Activated naive CD4-positive, alpha-beta T cell treated with anti-CD3 and anti-CD28 coated beads for 36 hours (primary cell): Measurements from ENCODE around the gene AHSP. TPM values are rescaled to one million over a fixed set of nuclear protein-coding genes. Genes with fewer than 3 reads are reported as not detected.
A peak's percentile ranks its signal among the peaks of the same experiment; 100 is the strongest.
"Not testable (repeated sequence)": the region's sequence is repeated elsewhere in the genome, so short reads cannot be mapped to it uniquely, and the experiment has no call there.

Experiments
- CTCF ChIA-PET: fragments of 350-600 bp; sonication (Branson Sonifier 250); formaldehyde crosslinking; loops from one replicate; lab custom pipeline; 2021; ENCODE audit warnings: antibody characterized with exemption; lab: Charles Lee
- DNase-seq: peaks from one replicate; pipeline ENCODE4 v3.0.0-alpha.2; 2020
- H3K27ac Mint-ChIP-seq: one replicate; pipeline ENCODE4 v1.8.0; 2021; ENCODE audit warnings: mild to moderate bottlenecking, mixed read lengths
- H3K27me3 Mint-ChIP-seq: one replicate; pipeline ENCODE4 v1.8.0; 2021; ENCODE audit warnings: low read depth, mixed read lengths
- H3K36me3 Mint-ChIP-seq: one replicate; pipeline ENCODE4 v1.8.0; 2021; ENCODE audit warnings: low read depth, mixed read lengths
- H3K4me1 Mint-ChIP-seq: one replicate; pipeline ENCODE4 v1.8.0; 2021; ENCODE audit warnings: low read depth, mixed read lengths
- H3K4me3 Mint-ChIP-seq: one replicate; pipeline ENCODE4 v1.8.0; 2021; ENCODE audit warnings: mild to moderate bottlenecking, moderate library complexity, mixed read lengths
- H3K9me3 Mint-ChIP-seq: one replicate; pipeline ENCODE4 v1.8.0; 2021; ENCODE audit warnings: mixed read lengths
- intact Hi-C: fragments of 100-400 bp; cut with micrococcal nuclease; formaldehyde crosslinking; loops from one replicate; pipeline ENCODE4 v1.15.1; 2023
- total RNA-seq, 2 experiments: library from RNA; stranded (reverse); gene quantifications; one replicate each; pipeline ENCODE4 v1.2.3, GENCODE V29; 2021

AHSP gene
- total RNA-seq, 2 experiments from 2014 or later: not detected

DNA sequence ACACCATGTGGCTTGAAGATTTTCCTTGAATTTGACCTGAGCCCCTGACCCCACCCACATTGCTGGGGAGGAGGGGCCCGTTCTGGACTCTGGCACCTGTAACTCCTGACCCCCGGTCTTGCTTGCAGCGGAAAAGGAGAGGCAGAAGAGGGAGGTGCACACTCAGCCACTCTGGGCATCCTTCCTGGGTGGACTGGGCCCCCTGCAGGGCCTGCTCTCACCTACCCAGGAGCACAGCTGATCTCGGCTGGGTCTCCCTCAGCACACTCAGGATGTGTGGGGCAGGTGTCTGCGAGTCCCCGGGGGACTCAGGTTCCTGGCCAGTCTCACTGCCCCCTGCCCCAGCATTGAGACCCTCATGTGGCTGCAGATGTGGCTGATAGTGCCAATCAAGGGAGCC lies 3.9 kb upstream of the AHSP start:
- H3K9me3 Mint-ChIP-seq, DNase-seq, H3K36me3 Mint-ChIP-seq, H3K4me3 Mint-ChIP-seq, H3K27ac Mint-ChIP-seq, H3K27me3 Mint-ChIP-seq, intact Hi-C loops, CTCF ChIA-PET: not testable (repeated sequence)
- peaks cover 13% of the 10 kb centered on the region for H3K4me1 Mint-ChIP-seq

DNA sequence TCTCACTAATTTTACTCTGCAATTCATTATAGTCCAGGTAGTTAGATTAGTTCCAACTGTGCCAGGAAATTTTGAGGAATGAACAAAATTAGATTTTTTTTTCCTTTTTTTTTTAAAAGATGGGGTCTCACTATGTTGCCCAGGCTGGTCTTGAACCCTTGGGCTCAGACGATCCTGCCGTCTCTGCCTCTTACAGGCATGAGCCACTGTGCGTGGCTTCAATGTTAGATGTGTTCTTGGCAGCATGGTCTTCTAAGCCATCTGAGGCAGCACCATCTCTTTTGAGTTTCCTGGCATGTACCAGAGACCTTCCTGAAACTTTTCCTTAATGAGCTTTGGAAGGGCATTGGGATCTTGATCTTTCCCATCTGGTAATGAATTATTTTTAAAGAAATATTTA lies 2.6 kb upstream of the AHSP start:
- intact Hi-C loops: loop anchor here (5.0 kb wide), 1 partner anchor 342 kb away; no protein-coding TSS in a partner anchor
- CTCF ChIA-PET: no interaction called here
- H3K27me3 Mint-ChIP-seq: peaks cover 6% of the 10 kb centered on the region
- H3K9me3 Mint-ChIP-seq: no peaks in the 10 kb centered on the region
- H3K4me1 Mint-ChIP-seq: peaks cover 21% of the 10 kb centered on the region
- no peak for DNase-seq
- no peak overlapping the region for H3K27ac Mint-ChIP-seq
- H3K4me3 Mint-ChIP-seq: no peak overlapping the region
- H3K36me3 Mint-ChIP-seq: no peaks in the 10 kb centered on the region

DNA sequence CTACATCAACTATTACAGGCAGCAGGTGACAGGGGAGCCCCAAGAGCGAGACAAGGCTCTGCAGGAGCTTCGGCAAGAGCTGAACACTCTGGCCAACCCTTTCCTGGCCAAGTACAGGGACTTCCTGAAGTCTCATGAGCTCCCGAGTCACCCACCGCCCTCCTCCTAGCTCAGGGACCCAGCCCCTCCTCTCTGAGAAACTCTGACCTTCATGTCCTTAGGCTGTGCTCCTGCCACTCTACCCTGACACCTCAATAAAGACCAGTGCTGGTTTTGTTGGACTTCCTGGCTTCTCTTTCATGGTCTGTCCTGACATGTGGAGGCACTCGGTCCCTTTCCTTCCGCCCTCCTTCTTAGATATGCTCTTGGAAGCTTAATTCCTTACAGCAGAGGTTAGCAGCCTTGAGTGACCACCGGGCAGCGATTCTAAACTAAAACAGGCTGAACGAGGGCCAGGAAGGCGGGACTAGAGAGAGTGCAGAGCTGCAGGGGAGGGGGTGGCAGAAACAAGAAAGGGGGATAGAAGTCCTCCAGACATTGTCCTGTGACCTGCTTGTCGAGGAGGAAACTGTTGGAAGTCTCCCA lies 915 bp downstream of the AHSP start:
- DNase-seq: no peak
- intact Hi-C loops: loop anchor here (2.0 to 5.0 kb wide), 2 partner anchors 20 to 339 kb away; partner anchors contain the start of gene RUSF1
- CTCF ChIA-PET: no interaction called here
- peaks cover 8% of the 10 kb centered on the region for H3K27me3 Mint-ChIP-seq
- no peak overlapping the region for H3K27ac Mint-ChIP-seq
- peak overlapping the region; percentile 22 for H3K4me3 Mint-ChIP-seq
- H3K9me3 Mint-ChIP-seq: no peaks in the 10 kb centered on the region
- H3K4me1 Mint-ChIP-seq: peaks cover 21% of the 10 kb centered on the region
- H3K36me3 Mint-ChIP-seq: no peaks in the 10 kb centered on the region

- no peak overlapping the region for H3K27ac Mint-ChIP-seq
- intact Hi-C loops: loop anchor here (2.0 to 5.0 kb wide), 2 partner anchors 21 to 338 kb away; partner anchors contain the start of gene RUSF1
- peak overlapping the region; percentile 22 for H3K4me3 Mint-ChIP-seq
- H3K4me1 Mint-ChIP-seq: peaks cover 21% of the 10 kb centered on the region
- no peaks in the 10 kb centered on the region for H3K36me3 Mint-ChIP-seq
- peak; percentile 27 for DNase-seq
- no peaks in the 10 kb centered on the region for H3K9me3 Mint-ChIP-seq
- H3K27me3 Mint-ChIP-seq: peaks cover 8% of the 10 kb centered on the region
- CTCF ChIA-PET: no interaction called here
These were observed 1.6 kb downstream of the AHSP start for GRCh38 chr16:31529108-31529936.

DNA sequence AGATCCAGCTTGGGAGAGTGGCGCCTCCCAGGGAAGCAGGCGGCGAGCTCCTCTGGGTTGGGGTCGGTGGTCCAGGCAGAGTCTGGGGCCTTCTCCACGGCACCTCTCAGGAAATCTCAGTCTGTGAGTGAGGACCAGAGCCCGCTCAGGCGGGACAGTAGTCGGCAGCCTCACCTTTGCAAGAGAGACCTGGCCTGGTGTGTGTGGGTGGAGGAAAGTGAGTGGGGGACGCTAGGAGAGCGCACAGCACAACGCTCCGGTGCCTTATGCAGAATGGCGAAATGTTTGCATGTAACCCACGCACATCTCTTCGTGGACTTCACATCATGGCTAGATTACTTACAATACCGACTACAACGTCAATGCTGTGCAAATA lies 2.2 kb downstream of the AHSP start:
- no peak overlapping the region for H3K4me3 Mint-ChIP-seq
- H3K36me3 Mint-ChIP-seq: no peaks in the 10 kb centered on the region
- H3K9me3 Mint-ChIP-seq: no peaks in the 10 kb centered on the region
- H3K27me3 Mint-ChIP-seq: peaks cover 8% of the 10 kb centered on the region
- CTCF ChIA-PET: no interaction called here
- intact Hi-C loops: loop anchor here (2.0 to 5.0 kb wide), 2 partner anchors 21 to 337 kb away; partner anchors contain the start of gene RUSF1
- DNase-seq: no peak
- H3K27ac Mint-ChIP-seq: no peak overlapping the region
- peaks cover 21% of the 10 kb centered on the region for H3K4me1 Mint-ChIP-seq

DNA sequence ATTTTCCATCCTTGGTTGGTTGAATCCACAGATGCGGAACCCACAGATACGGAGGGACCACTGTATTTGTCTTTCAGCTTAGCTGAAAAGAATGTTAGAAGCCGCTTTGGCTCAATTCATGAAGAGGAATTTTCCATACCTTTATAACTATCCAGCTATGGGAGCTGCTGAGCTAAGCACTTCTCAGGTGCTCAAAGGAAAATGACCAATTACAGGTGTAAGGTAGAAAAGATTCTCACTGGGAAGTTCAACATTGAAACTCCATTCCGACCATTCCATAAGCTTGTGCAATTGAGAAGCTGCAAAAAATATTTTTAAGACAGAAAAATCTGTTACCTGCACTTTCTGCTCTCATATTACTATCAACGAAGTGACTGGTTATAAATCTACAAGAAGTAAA lies 2.7 kb downstream of the AHSP start:
- no peak overlapping the region for H3K4me3 Mint-ChIP-seq

DNA sequence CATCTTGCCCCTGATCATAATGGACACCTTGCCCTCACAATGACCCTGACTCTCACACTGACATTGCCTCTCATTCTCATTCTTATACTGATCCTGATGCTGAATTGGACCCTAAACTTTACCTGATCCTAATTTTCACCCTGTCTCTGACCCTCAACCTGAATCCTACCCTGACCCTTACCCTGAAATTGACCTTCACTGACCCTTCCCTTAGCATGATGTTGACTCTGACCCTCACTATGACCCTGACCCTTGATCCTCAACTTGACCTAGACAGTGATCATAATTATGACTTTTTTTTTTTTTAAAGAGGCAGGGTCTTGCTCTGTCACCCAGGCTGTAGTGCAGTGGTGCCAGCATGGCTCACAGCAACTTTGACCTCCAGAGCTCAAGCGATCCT lies 3.4 kb downstream of the AHSP start:
- H3K4me1 Mint-ChIP-seq: peaks cover 22% of the 10 kb centered on the region
- peaks cover 13% of the 10 kb centered on the region for H3K27me3 Mint-ChIP-seq
- no peak for DNase-seq
- no peak overlapping the region for H3K4me3 Mint-ChIP-seq
- CTCF ChIA-PET: interaction anchor here (0.7 kb wide), 1 partner anchor 8 kb away, joined by 3 read pairs; no protein-coding TSS in a partner anchor
- H3K27ac Mint-ChIP-seq: no peak overlapping the region
- H3K9me3 Mint-ChIP-seq: no peaks in the 10 kb centered on the region
- no peaks in the 10 kb centered on the region for H3K36me3 Mint-ChIP-seq
- intact Hi-C loops: no loop called here

More for the DNA sequence above, 2.7 kb downstream of the AHSP start:
- no peak overlapping the region for H3K27ac Mint-ChIP-seq
- peaks cover 21% of the 10 kb centered on the region for H3K4me1 Mint-ChIP-seq
- no peak for DNase-seq
- CTCF ChIA-PET: interaction anchor here (0.7 kb wide), 1 partner anchor 9 kb away, joined by 3 read pairs; no protein-coding TSS in a partner anchor
- intact Hi-C loops: no loop called here
- no peaks in the 10 kb centered on the region for H3K36me3 Mint-ChIP-seq
- peaks cover 8% of the 10 kb centered on the region for H3K27me3 Mint-ChIP-seq
- H3K9me3 Mint-ChIP-seq: no peaks in the 10 kb centered on the region

DNA sequence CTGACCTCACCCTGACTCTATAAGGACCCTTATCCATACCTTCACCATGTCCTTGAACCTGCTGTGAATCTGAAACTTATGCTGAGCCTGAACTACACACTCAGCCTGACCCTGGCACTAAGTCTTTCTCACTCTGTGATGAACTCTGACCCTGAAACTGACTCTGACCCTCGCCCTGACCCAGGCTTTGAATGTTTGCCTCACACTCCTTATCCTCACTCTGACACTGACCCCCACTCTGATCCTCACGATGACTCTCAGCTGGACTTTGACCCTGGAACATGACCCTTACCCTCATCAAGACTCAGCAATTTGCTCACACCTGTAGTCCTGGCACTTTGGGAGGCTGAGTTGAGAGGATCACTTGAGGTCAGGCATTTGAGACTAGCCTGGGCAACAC lies 4.4 kb downstream of the AHSP start:
- Mint-ChIP-seq H3K27ac (no peak overlapping the region), H3K4me3 (no peak overlapping the region), H3K4me1 (peaks cover 22% of the 10 kb centered on the region), H3K27me3 (peaks cover 16% of the 10 kb centered on the region), H3K9me3 (no peaks in the 10 kb centered on the region), H3K36me3 (no peaks in the 10 kb centered on the region)
- CTCF ChIA-PET: no interaction called here
- DNase-seq: no peak
- intact Hi-C loops: no loop called here

DNA sequence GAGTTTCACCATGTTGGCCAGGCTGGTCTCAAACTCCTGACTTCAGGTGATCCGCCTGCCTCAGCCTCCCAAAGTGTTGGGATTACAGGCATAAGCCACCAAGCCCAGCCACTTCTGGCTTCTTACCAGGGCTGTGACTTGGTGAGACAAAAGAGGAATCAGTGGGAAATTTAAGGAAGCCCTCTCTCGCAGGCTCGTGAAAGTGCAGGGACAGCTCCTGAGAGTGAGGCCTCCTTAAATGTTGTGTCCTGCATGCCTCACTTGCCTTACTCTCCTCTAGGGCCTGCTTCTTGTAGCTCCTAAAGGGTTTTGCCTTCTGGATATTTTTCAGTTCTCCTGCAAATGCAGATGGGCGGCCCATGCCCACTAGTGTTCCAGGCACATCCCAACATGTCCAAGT lies 5.2 kb downstream of the AHSP start:
- Mint-ChIP-seq H3K36me3 (no peaks in the 10 kb centered on the region), H3K4me3 (no peak overlapping the region), H3K9me3 (no peaks in the 10 kb centered on the region), H3K27ac (no peak overlapping the region), H3K4me1 (peaks cover 21% of the 10 kb centered on the region), H3K27me3 (peaks cover 20% of the 10 kb centered on the region)
- DNase-seq: no peak
- intact Hi-C loops: no loop called here
- CTCF ChIA-PET: no interaction called here

DNA sequence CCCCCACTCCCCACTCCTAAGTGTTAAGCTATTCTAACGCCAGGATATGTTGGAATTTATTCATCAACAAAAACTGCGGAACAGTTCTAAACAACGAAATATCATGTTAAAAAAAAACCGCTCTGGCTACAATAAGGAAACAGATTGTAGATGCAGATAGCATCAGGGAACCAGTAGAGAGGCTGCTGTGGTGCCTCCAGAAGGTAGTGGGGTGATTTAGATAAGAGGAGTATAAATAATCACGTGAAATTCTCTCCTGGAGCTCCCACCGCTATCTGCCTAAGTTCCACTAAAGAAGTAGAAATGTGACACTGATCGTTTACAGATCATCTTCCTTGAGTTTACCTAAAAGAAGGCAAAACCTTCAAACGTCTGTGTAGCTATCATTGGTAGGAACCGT lies 8.0 kb downstream of the AHSP start:
- peaks cover 7% of the 10 kb centered on the region for H3K4me1 Mint-ChIP-seq
- peaks cover 11% of the 10 kb centered on the region for H3K9me3 Mint-ChIP-seq
- CTCF ChIA-PET: no interaction called here
- no peak overlapping the region for H3K27ac Mint-ChIP-seq
- no peak overlapping the region for H3K4me3 Mint-ChIP-seq
- no peak for DNase-seq
- H3K36me3 Mint-ChIP-seq: peaks cover 5% of the 10 kb centered on the region
- intact Hi-C loops: no loop called here
- H3K27me3 Mint-ChIP-seq: peaks cover 27% of the 10 kb centered on the region

GRCh38 chr16:31536804-31537361 lies 9.2 kb downstream of the AHSP start:
- intact Hi-C loops: no loop called here
- Mint-ChIP-seq H3K27me3 (peaks cover 27% of the 10 kb centered on the region), H3K36me3 (peaks cover 5% of the 10 kb centered on the region), H3K4me3 (no peak overlapping the region), H3K9me3 (peaks cover 11% of the 10 kb centered on the region), H3K27ac (no peak overlapping the region), H3K4me1 (peaks cover 7% of the 10 kb centered on the region)
- CTCF ChIA-PET: no interaction called here
- DNase-seq: no peak

DNA sequence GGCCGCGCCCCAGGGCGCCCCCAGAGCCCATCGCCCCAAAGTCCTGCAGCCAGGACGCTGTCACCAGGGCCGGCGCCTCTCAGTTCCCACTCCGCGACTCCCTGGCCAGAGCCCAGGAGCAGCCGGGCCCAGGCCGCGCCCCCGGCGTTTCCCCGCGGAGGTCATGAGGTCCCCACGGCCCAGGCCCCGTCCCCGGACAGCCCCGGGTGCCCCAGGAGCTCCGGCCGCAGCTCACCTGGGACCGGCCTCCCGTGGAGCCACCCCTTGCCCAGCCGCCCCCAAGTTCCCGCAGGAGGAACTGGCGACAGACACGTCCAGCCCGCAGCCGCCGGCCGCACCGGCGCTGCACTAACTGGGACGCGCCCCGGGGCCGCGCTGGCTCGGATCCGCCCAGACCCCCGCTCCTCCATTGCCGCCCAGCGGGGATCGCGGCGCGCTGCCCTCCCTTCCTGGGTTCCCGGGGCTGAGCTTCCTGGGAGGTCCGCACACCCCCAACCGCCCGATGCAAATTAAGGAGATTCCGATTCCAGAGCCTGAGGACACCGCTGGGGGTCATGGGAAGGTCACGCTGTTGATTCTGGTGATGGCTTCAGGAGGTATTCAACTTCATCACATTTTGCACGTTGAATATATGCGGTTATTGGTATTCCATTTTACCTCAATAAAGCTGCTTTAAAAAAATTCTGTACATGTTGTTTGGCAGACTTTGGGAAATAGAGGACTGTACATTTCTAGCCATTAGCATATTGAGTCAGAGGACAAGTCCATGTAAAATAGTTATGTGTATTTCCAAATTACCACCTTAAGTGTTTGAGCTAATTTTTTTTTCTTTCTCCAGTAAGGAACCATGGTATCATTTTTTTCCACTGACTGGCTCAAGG lies 9.9 kb downstream of the AHSP start:
- Mint-ChIP-seq H3K4me1 (peaks cover 7% of the 10 kb centered on the region), H3K27me3 (peaks cover 27% of the 10 kb centered on the region), H3K27ac (no peak overlapping the region), H3K9me3 (peaks cover 11% of the 10 kb centered on the region), H3K36me3 (peaks cover 5% of the 10 kb centered on the region), H3K4me3 (peak overlapping the region; percentile 43)
- intact Hi-C loops: no loop called here
- CTCF ChIA-PET: no interaction called here
- DNase-seq: no peak
